Thyroid gland (tissue), 4 donors: ENCODE measurements around the gene SND1. TPM values are rescaled to one million over a fixed set of nuclear protein-coding genes. Genes with fewer than 3 reads are reported as not detected.

Experiments
- DNase-seq, 2 donors: peaks; one replicate each; pipeline ENCODE4 v3.0.0-alpha.2; 2019
- H3K27ac ChIP-seq, 3 donors: fragments of 200-600 bp; sonication (generic); 1 replicate in 2 of 3; 2 replicates in 1 of 3; pipeline ENCODE4 v1.5.1; 2016 to 2019; ENCODE audit warnings: mild to moderate bottlenecking in 1 of 3, moderate library complexity in 1 of 3
- H3K27me3 ChIP-seq: fragments of 200-600 bp; sonication (generic); one replicate; pipeline ENCODE4 v1.5.1; 2019
- H3K36me3 ChIP-seq, 2 donors: fragments of 200-600 bp; sonication (generic); one replicate each; pipeline ENCODE4 v1.5.1; 2016 to 2019
- H3K4me1 ChIP-seq, 2 donors: fragments of 200-600 bp; sonication (generic); one replicate each; pipeline ENCODE4 v1.5.1; 2017 to 2019
- H3K4me3 ChIP-seq, 3 donors: fragments of 200-600 bp; sonication (generic); replicated peaks in 1 of 3; 1 replicate in 2 of 3; 2 replicates in 1 of 3; pipeline ENCODE4 v1.5.1; 2016; ENCODE audit warnings: mild to moderate bottlenecking in 1 of 3
- H3K9me3 ChIP-seq: fragments of 200-600 bp; sonication (generic); one replicate; pipeline ENCODE4 v1.5.1; 2017
- POLR2A ChIP-seq, 2 donors: fragments of 450-650 bp; IDR thresholded peaks; one replicate each; pipeline ENCODE4 v1.6.1; 2017; ENCODE audit warnings: antibody characterized with exemption in 2 of 2, mild to moderate bottlenecking in 2 of 2, moderate library complexity in 1 of 2
- WGBS, 2 donors: methylation state at CpG; one replicate each; pipeline ENCODE4 v1.1.5; 2017; 5-methylcytosine and 5-hydroxymethylcytosine counted together
- intact Hi-C: fragments of 100-400 bp; cut with DNase I; formaldehyde crosslinking; loops from one replicate; pipeline ENCODE4 v1.15.1; 2023
- total RNA-seq, 4 donors: library from RNA; depleted of rRNA; stranded (reverse); fragments of >200 nt; gene quantifications; one replicate each; pipeline ENCODE4 v1.2.3, GENCODE V29; 2016
- TF ChIP-seq, protein P1 (sequence below), 6 experiments: fragments of 200-600 bp in 3 of 6; fragments of 450-650 bp in 3 of 6; sonication (generic) in 3 of 6; IDR thresholded peaks; one replicate each; pipeline ENCODE4 v1.5.1; 2016 to 2019; ENCODE audit warnings: antibody characterized with exemption in 6 of 6, mild to moderate bottlenecking in 2 of 6, inconsistent platforms in 1 of 6, moderate library complexity in 1 of 6

The SND1 gene
- total RNA-seq, 4 donors from 2014 or later: 126 to 167 (median 144) TPM

DNA sequence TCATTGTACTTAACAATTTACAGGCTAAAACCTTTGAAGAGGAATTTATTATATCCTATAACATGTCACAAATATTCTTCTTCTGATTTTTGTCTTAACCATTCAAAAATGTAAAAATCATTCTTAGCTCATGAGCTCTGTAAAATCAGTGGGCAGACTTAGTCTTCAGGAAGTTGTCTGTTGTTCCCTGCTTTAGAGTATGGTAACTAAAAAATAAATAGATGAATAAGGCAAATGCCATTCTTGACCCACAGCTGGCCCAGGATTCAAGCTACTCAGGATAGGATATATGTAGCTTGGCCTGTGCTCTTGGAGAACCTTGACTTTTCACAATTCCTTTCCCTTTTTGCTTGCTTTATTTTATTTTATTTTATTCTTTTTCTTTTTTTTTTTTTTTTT, 327.7 kb downstream of the SND1 start:
- Histone ChIP-seq H3K9me3 (no peaks in the 10 kb centered on the region), H3K4me3 (no peak overlapping the region), H3K27ac (no peak overlapping the region), H3K4me1 (peaks cover 0 to 4% of the 10 kb centered on the region in 2 donors), H3K36me3 (no peaks in the 10 kb centered on the region), H3K27me3 (no peaks in the 10 kb centered on the region)
- TF ChIP-seq, protein P1, sequence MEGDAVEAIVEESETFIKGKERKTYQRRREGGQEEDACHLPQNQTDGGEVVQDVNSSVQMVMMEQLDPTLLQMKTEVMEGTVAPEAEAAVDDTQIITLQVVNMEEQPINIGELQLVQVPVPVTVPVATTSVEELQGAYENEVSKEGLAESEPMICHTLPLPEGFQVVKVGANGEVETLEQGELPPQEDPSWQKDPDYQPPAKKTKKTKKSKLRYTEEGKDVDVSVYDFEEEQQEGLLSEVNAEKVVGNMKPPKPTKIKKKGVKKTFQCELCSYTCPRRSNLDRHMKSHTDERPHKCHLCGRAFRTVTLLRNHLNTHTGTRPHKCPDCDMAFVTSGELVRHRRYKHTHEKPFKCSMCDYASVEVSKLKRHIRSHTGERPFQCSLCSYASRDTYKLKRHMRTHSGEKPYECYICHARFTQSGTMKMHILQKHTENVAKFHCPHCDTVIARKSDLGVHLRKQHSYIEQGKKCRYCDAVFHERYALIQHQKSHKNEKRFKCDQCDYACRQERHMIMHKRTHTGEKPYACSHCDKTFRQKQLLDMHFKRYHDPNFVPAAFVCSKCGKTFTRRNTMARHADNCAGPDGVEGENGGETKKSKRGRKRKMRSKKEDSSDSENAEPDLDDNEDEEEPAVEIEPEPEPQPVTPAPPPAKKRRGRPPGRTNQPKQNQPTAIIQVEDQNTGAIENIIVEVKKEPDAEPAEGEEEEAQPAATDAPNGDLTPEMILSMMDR (IDR thresholded peaks at IDR 0.05): no peak
- no peak for TF ChIP-seq POLR2A (IDR thresholded peaks at IDR 0.05)
- intact Hi-C loops: no loop called here
- DNase-seq: no peak

DNA sequence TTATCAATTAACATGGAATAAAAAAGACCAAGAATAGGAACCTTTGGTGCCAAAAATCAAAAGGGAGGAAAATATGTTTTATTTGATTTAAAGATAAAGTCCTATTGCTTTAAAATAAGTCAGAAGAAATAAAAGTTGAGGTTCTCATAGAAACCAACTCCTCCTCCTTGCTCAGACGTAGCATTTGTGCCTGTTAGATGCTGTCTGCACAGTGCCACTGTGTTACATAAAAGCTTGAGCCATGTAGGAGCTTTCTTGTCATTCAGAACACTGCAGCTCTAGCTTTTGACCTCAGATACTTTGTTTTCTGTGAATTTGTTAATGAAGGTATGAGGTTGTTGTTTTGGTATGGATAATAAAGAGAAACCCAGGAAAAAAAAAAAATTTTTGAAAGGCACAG, 328.9 kb downstream of the SND1 start:
- H3K4me3 ChIP-seq: no peak overlapping the region
- DNase-seq: no peak
- 92 to 100% methylated on average over 1 of the region's 1 CpG for whole genome bisulfite sequencing, 2 donors

DNA sequence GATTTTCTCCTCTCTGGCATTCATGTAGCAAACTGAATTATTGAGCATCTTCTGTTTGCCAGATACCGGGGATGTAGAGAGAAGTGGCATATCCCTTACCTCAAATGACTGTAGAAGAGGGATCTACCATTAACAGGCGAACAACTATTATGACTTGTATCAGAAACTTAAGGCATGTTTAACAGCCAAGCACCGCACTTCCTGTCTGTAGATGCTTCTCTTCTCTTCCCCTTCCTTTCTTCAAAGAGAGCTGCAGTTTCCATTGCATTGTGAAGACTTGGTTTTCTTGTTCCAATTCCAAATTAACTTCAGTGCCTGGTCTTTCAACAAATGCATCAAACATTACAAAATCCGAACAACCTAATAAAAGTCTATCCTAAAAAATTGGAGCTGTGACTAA, 330.0 kb downstream of the SND1 start:
- H3K4me3 ChIP-seq: no peak overlapping the region
- H3K27ac ChIP-seq: no peak overlapping the region
- intact Hi-C loops: no loop called here
- no peaks in the 10 kb centered on the region for H3K9me3 ChIP-seq
- no peaks in the 10 kb centered on the region for H3K27me3 ChIP-seq
- no peaks in the 10 kb centered on the region for H3K36me3 ChIP-seq
- TF ChIP-seq POLR2A (IDR thresholded peaks at IDR 0.05): no peak
- TF ChIP-seq, protein P1 (IDR thresholded peaks at IDR 0.05): no peak
- no peak for DNase-seq
- 93 to 96% methylated on average over 4 of the region's 4 CpGs for WGBS, 2 donors
- H3K4me1 ChIP-seq: peaks cover 1 to 7% of the 10 kb centered on the region in 2 donors

More for the DNA sequence above, 328.9 kb downstream of the SND1 start:
- intact Hi-C loops: no loop called here
- H3K4me1 ChIP-seq: peaks cover 0 to 3% of the 10 kb centered on the region in 2 donors
- H3K27ac ChIP-seq: no peak overlapping the region
- no peaks in the 10 kb centered on the region for H3K36me3 ChIP-seq
- no peaks in the 10 kb centered on the region for H3K9me3 ChIP-seq
- no peaks in the 10 kb centered on the region for H3K27me3 ChIP-seq
- no peak for TF ChIP-seq POLR2A (IDR thresholded peaks at IDR 0.05)
- TF ChIP-seq, protein P1 (IDR thresholded peaks at IDR 0.05): no peak

DNA sequence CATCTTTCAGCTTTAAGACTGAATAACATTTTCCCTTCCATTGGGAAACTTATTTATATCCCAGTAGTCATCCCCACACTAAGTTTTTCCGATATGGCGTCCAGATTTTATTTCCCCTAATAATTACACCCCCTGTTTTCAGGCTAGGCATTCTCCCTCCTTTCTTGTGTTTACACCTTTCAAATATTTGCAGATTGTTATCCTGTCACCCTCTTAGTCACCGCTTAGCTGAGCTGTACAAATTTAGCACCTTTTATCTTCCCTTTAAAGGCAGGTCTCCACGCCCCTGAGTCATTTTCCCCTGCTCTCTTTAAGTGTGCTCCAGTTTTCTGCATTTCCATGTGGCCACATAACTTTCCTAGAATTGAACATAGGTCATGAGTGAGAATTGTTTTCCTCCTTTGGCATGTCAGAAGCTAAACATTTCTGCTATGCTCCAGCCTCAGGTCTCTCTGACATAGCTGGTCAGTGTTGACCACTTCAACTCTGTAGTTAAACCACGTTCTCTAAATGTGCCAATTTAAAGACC, 331.9 kb downstream of the SND1 start:
- no peak for DNase-seq
- no peak overlapping the region for H3K4me3 ChIP-seq
- 91 to 94% methylated on average over 5 of the region's 5 CpGs for WGBS, 2 donors

More for the DNA sequence above, 331.9 kb downstream of the SND1 start:
- Histone ChIP-seq H3K9me3 (no peaks in the 10 kb centered on the region), H3K27ac (no peak overlapping the region), H3K4me1 (peaks cover 11 to 19% of the 10 kb centered on the region in 2 donors), H3K27me3 (no peaks in the 10 kb centered on the region), H3K36me3 (no peaks in the 10 kb centered on the region)
- intact Hi-C loops: no loop called here
- TF ChIP-seq, protein P1 (IDR thresholded peaks at IDR 0.05): no peak
